GM23248 (cell line): Measurements from ENCODE around the gene MED22. TPM values are rescaled to one million over a fixed set of nuclear protein-coding genes. Genes with fewer than 3 reads are reported as not detected.

Experiments
- DNase-seq: peaks from one replicate; pipeline ENCODE4 v3.0.0-alpha.2; 2015
- H2AFZ ChIP-seq: fragments of 200-600 bp; sonication (generic); 2 replicates; pipeline ENCODE4 v1.6.1; 2016; ENCODE audit warnings: antibody characterized with exemption
- H3F3A ChIP-seq: fragments of 200-600 bp; sonication (generic); 2 replicates; pipeline ENCODE4 v1.6.1; 2016; ENCODE audit warnings: mild to moderate bottlenecking, antibody characterized with exemption, mixed run types; ENCODE audit not compliant: insufficient read depth
- H3K27ac ChIP-seq: fragments of 200-600 bp; sonication (generic); 2 replicates; pipeline ENCODE4 v1.5.1; 2016; ENCODE audit warnings: mild to moderate bottlenecking
- H3K27me3 ChIP-seq: fragments of 200-600 bp; sonication (generic); replicated peaks from 2 replicates; pipeline ENCODE4 v1.6.1; 2016; ENCODE audit warnings: mild to moderate bottlenecking; ENCODE audit not compliant: insufficient read depth
- H3K36me3 ChIP-seq: fragments of 200-600 bp; sonication (generic); 2 replicates; pipeline ENCODE4 v1.6.1; 2016; ENCODE audit warnings: low read depth, mild to moderate bottlenecking
- H3K4me1 ChIP-seq: fragments of 200-600 bp; sonication (generic); 2 replicates; pipeline ENCODE4 v1.6.1; 2016; ENCODE audit warnings: mild to moderate bottlenecking; ENCODE audit not compliant: insufficient read depth
- H3K4me2 ChIP-seq: fragments of 200-600 bp; sonication (generic); one replicate; pipeline ENCODE4 v1.6.1; 2016; ENCODE audit warnings: mild to moderate bottlenecking; ENCODE audit not compliant: unreplicated experiment
- H3K4me3 ChIP-seq: fragments of 200-600 bp; sonication (generic); 2 replicates; pipeline ENCODE4 v1.5.1; 2016; ENCODE audit warnings: mild to moderate bottlenecking
- H3K79me2 ChIP-seq: fragments of 200-600 bp; sonication (generic); 2 replicates; pipeline ENCODE4 v1.6.1; 2016; ENCODE audit warnings: mild to moderate bottlenecking; ENCODE audit not compliant: insufficient read depth
- H3K9ac ChIP-seq: fragments of 200-600 bp; sonication (generic); 2 replicates; pipeline ENCODE4 v1.6.1; 2016; ENCODE audit warnings: mild to moderate bottlenecking
- H3K9me2 ChIP-seq: fragments of 200-600 bp; sonication (generic); 2 replicates; pipeline ENCODE4 v1.6.1; 2016; ENCODE audit warnings: mixed run types, mild to moderate bottlenecking, moderate library complexity; ENCODE audit not compliant: insufficient read depth
- H3K9me3 ChIP-seq: fragments of 200-600 bp; sonication (generic); one replicate; pipeline ENCODE4 v1.6.1; 2017; ENCODE audit warnings: low read depth
- H4K20me1 ChIP-seq: fragments of 200-600 bp; sonication (generic); 2 replicates; pipeline ENCODE4 v1.6.0; 2016; ENCODE audit not compliant: insufficient read depth
- EZH2 ChIP-seq: fragments of 200-600 bp; sonication (generic); IDR thresholded peaks from 2 replicates; pipeline ENCODE4 v1.6.1; 2018; ENCODE audit warnings: antibody characterized with exemption, mild to moderate bottlenecking; ENCODE audit not compliant: insufficient read depth, poor library complexity, severe bottlenecking
- EZH2phosphoT487 ChIP-seq: fragments of 200-600 bp; sonication (generic); IDR thresholded peaks from 2 replicates; pipeline ENCODE4 v1.6.1; 2018; ENCODE audit warnings: antibody characterized with exemption, moderate library complexity, mild to moderate bottlenecking, low read depth; ENCODE audit not compliant: insufficient read depth
- WGBS, 2 experiments: methylation state at CpG; one replicate each; pipeline ENCODE4 v1.1.6; 2015 to 2017; ENCODE audit warnings: low lambda C conversion rate in 2 of 2, low coverage in 1 of 2; ENCODE audit errors: missing lambda C conversion rate in 2 of 2; 5-methylcytosine and 5-hydroxymethylcytosine counted together
- in situ Hi-C: fragments of 300-500 bp; cut with MboI; formaldehyde crosslinking; loops from 2 replicates; pipeline ENCODE4 v1.15.0; 2020
- polyA plus RNA-seq: library from polyadenylated mRNA; unstranded; fragments of >200 nt; fragmentation: Nextera tagmentation; extraction: Ambion mirVana; gene quantifications from 2 replicates; pipeline ENCODE4 v1.2.1, GENCODE V29; 2016
- total RNA-seq: library from RNA; depleted of rRNA; stranded (reverse); fragments of >200 nt; shearing (Covaris generic); gene quantifications from 2 replicates; pipeline ENCODE4 v1.2.3, GENCODE V29; 2014

Gene MED22
- total and polyA plus RNA-seq, 2 experiments from 2014 or later: 14.1 to 28.6 TPM

DNA sequence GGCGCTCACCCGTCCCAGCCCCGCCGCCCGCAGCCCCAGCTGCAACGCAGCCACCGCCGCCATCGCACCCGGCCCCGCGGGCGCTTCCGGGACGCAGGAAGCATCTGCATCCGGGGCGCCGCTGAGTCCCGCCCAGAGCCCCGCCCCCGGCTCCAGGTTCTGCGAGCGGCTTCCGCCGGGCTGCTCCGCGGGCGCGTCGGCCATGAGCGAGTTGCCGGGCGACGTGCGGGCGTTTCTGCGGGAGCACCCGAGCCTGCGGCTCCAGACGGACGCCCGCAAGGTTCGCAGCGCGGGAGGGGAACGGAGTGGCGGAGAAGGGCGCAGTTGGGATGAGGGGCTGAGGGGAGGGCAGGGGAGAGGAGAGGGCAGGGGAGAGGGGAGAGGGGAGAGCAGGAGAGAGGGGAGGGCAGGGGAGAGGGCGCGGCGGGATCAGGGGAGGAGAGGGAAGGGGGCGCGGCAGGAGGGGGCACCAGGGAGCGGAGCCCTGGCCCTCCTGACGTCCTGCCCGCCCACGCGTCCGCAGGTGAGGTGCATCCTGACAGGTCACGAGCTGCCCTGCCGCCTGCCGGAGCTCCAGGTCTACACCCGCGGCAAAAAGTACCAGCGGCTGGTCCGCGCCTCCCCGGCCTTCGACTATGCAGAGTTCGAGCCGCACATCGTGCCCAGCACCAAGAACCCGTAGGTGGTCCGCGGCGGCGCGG lies 8.6 kb upstream of the MED22 start, which contains the start of the genes SURF1 and SURF2:
TSS of gene SURF1 (minus strand) at position 97 of the 701 bp plus-strand sequence. CDS start at position 63, 34 bp downstream.
TSS of gene SURF2 (plus strand) at position 160 of the 701 bp plus-strand sequence. CDS start at position 203, 43 bp downstream.
- Histone ChIP-seq H3K79me2 (peaks cover 54% of the 10 kb centered on the region), H3K4me2 (peak within 1 kb of the TSS; percentile 84), H3K9me3 (no peaks in the 10 kb centered on the region), H3K36me3 (peaks cover 25% of the 10 kb centered on the region), H3F3A (peaks cover 62% of the 10 kb centered on the region), H3K9me2 (no peaks in the 10 kb centered on the region), H3K27ac (peak within 1 kb of the TSS; percentile 60), H3K27me3 (no peaks in the 10 kb centered on the region), H3K9ac (peak within 1 kb of the TSS; percentile 85), H3K4me3 (peak within 1 kb of the TSS; percentile 81), H3K4me1 (peaks cover 8% of the 10 kb centered on the region; the same call in 1 of the 2 replicates), H4K20me1 (no peaks in the 10 kb centered on the region), H2AFZ (peak within 1 kb of the TSS; percentile 67)
- WGBS, 2 experiments: 1% methylated on average over 39 to 73 of the region's 78 CpGs
- in situ Hi-C loops: no loop called here
- peak; percentile 96 for DNase-seq
- TF ChIP-seq EZH2: no peak
- TF ChIP-seq EZH2phosphoT487: no peak

DNA sequence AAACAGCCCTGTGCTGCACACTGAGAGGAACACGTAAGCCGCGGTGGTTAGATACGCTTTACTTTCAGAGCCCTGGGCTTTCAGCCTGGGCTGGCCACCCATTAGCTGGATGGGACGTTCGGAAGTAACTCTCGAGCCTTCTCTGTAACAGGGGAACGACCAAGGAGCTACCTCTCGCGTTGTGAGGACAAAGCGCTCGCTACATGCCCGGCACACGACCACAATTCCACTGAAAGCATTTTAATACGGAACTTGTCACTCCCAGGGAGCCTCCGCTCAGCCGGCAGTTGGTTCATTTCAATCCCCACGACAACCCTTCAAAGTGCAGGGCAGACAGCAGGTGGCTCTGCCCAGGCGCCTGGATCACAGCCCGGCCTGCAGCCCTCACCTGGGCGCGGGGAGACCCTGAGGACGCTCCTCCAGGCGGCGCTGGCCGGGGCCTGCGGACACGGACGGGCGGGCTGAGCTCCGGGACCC lies 8.0 kb upstream of the MED22 start:
- WGBS, 2 experiments: 2 to 3% methylated on average over 27 to 29 of the region's 31 CpGs
- Histone ChIP-seq H2AFZ (peak overlapping the region; percentile 43), H3F3A (peaks cover 62% of the 10 kb centered on the region), H3K9me2 (no peaks in the 10 kb centered on the region), H4K20me1 (no peaks in the 10 kb centered on the region), H3K27ac (peak overlapping the region; percentile 60), H3K4me1 (peaks cover 8% of the 10 kb centered on the region; the same call in 1 of the 2 replicates), H3K27me3 (no peaks in the 10 kb centered on the region), H3K79me2 (peaks cover 50% of the 10 kb centered on the region), H3K4me3 (peak overlapping the region; percentile 81), H3K4me2 (peak overlapping the region; percentile 84), H3K9me3 (no peaks in the 10 kb centered on the region), H3K36me3 (peaks cover 25% of the 10 kb centered on the region), H3K9ac (peak overlapping the region; percentile 85)
- TF ChIP-seq EZH2phosphoT487 (no peak), EZH2 (no peak)
- DNase-seq: peak; percentile 72
- in situ Hi-C loops: no loop called here

DNA sequence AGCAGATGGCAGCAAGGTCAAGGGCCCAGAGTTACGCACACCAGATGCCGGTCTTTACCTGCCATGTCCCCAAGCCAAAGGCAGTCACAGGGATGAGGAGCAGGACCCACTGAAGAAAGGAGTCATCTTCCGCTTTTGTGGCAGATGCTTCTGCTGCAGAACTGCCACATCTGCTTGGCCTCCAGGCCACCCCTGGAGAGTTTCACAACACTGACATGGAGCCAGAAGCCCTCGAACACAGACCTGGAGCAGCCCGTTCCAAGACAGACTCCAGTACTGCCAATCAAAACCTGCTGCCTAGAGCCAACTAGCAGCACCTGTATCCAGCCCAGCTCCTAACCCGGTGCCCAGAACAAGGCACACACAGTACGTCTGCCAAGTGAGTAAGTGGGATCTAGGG lies 6.8 kb upstream of the MED22 start:
- Histone ChIP-seq H4K20me1 (no peaks in the 10 kb centered on the region), H3K27me3 (no peaks in the 10 kb centered on the region), H3K4me1 (peaks cover 13% of the 10 kb centered on the region), H3K79me2 (peaks cover 50% of the 10 kb centered on the region), H3K9me2 (no peaks in the 10 kb centered on the region), H3K4me3 (peak overlapping the region; percentile 81; the same call in 1 of the 2 replicates), H3K36me3 (peaks cover 27% of the 10 kb centered on the region), H3K27ac (peak overlapping the region; percentile 60; the same call in 1 of the 2 replicates), H2AFZ (no peak overlapping the region), H3K4me2 (peak overlapping the region; percentile 84), H3F3A (peaks cover 62% of the 10 kb centered on the region), H3K9me3 (no peaks in the 10 kb centered on the region), H3K9ac (peak overlapping the region; percentile 85)
- 74 to 76% methylated on average over 7 of the region's 7 CpGs for WGBS, 2 experiments
- in situ Hi-C loops: no loop called here
- no peak for DNase-seq
- no peak for TF ChIP-seq EZH2
- TF ChIP-seq EZH2phosphoT487: no peak

DNA sequence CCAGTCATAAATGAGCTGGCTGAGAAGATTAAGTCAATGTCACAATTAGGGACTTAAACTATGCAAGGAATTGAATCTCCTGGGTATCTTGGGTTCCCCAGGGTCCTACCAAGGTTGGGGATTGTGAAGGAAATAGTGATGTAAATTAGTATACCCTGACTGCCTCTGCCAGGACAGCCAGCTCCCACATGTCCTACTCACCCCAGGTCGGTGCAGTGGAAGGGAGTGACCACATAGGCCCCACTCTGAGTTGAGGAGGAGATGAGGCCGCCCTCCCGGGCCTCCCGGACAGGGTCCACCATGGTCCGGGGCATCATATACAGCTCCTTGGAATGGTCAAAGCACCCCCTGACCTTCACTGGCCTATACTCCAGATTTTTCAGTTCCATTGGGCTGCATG lies 5.6 kb upstream of the MED22 start:
- peaks cover 72% of the 10 kb centered on the region for H3F3A ChIP-seq
- no peaks in the 10 kb centered on the region for H3K9me2 ChIP-seq
- no peak for DNase-seq
- peaks cover 38% of the 10 kb centered on the region for H3K36me3 ChIP-seq
- in situ Hi-C loops: no loop called here
- H3K27ac ChIP-seq: no peak overlapping the region
- H3K4me3 ChIP-seq: no peak overlapping the region
- no peaks in the 10 kb centered on the region for H3K27me3 ChIP-seq
- H2AFZ ChIP-seq: no peak overlapping the region
- peaks cover 58% of the 10 kb centered on the region for H3K79me2 ChIP-seq
- WGBS, 2 experiments: 93 to 95% methylated on average over 5 of the region's 5 CpGs
- H3K4me1 ChIP-seq: peaks cover 20% of the 10 kb centered on the region
- TF ChIP-seq EZH2phosphoT487: no peak
- no peak for TF ChIP-seq EZH2
- no peak overlapping the region for H3K9ac ChIP-seq
- no peaks in the 10 kb centered on the region for H3K9me3 ChIP-seq
- H4K20me1 ChIP-seq: no peaks in the 10 kb centered on the region
- no peak overlapping the region for H3K4me2 ChIP-seq
